Activated T-cell treated with anti-CD3 and anti-CD28 coated beads for 4 hours (primary cell): ENCODE data around the gene KRTAP10-1.
A peak's percentile ranks its signal among the peaks of the same experiment; 100 is the strongest.
"Not testable (repeated sequence)": the region's sequence is repeated elsewhere in the genome, so short reads cannot be mapped to it uniquely, and the experiment has no call there.

ENCODE experiments used
- DNase-seq: peaks from one replicate; pipeline ENCODE4 v3.0.0-alpha.2; 2020

KRTAP10-1 gene

DNA sequence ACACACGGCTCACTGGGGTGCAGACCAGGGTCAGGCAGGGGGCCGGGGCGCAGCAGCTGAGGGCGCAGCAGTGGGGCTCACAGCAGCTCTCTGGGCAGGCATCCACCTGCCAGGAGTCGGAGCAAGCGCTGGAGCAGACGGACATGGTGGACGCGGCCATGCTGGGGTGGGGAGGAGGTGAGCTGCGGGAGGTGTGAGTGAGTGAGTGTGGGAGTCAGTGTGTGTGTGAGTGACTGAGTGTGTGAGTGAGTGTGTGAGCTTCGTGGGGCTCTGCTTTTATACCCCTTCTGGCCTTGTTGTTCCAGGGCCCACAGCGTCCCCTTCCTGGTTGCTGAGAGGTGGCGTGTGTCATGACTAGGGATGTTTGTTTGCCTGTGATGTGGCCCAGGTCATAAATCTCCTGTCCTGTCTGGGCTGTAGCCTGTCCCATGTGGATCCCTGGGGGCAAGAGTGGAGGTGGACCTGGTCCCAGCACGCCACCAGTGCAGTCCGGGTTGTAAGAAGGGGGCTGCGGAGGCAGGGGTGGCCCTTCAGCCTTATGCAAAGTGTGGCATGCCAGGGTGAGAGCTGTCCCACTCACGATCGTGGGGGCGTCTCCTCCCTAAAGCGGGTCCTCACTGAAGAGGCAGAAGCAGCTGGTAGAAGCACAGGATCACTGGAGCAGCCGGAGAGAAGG, at the start of gene KRTAP10-1:
KRTAP10-1 (minus strand) TSS at position 205 of the 676 bp plus-strand sequence; CDS start at position 160, 45 bp downstream.
- DNase-seq: no peak

GRCh38 chr21:44589094-44589493, 49.1 kb upstream of the KRTAP10-1 start:
- no peak for DNase-seq

DNA sequence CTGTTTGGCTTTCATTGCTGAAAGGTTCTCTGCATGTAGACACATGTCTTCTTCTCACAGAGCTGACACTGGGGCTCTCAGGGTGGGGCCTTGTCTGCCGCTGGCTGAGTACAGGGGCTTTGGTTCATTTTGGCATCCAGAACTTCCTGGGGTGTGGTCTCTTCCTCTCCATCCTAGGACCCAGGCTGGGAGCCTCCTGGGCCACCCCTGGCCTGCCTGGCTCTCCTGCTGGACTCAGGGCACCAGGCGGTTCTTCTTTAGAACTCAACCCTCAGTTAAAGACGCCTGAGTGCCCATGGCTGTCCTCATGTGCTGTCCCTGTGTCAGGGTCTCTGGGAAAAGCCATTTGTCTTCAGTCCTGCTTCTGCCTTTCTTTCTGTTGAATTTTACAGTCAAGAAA, 45.9 kb upstream of the KRTAP10-1 start:
- DNase-seq: no peak

DNA sequence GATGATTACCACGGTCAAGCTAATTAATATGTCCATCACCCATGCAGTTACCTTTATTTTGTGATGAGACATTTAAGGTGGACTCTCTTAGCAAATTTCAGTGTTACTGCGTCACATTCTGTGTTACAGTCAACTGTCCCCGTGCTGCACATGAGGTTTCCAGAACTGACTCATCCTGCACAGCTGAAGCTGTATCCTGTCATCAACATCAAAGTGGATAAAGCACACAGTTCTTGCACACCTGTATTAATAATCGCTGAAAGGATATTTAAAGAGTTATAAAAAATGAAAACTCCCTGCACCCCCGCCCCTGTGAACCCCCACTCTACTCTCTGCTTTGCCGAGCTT, 43.8 kb upstream of the KRTAP10-1 start:
- DNase-seq: peak; percentile 15

DNA sequence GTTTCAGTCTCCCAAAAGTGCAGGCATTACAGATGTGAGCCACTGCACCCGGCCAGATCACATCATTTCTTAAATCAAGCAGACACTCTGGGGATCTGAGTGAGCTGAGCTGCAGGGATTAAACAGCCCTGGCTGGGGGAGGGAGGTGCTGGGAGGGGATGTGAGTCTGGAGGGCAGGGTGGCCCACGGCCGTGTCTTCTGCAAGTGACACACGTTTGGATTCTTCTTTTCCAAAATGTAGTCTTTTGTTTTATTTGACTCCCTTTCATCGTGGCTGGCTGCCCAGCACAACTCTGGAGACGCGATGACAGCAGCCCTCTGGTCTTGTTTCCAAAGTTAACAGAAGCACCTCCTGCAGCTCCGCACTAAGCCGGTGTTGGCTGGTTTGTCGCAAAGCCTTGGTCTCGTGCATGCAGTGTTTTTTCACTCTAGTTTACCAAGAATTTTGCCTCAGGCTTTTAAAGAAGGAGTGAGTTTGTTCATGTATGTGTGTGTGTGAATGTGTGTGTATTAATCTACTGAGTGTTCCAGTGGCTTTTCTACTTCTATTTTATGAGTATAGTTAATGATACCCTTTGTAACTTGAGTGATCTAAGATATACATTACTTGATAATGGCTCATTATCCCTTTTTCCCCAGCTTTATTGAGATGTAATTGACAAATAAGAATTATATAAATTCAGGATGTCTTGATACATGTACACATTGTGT, 43.2 kb upstream of the KRTAP10-1 start:
- no peak for DNase-seq

- DNase-seq: no peak
Measured at GRCh38 chr21:44582055-44582454, 42.1 kb upstream of the KRTAP10-1 start.

DNA sequence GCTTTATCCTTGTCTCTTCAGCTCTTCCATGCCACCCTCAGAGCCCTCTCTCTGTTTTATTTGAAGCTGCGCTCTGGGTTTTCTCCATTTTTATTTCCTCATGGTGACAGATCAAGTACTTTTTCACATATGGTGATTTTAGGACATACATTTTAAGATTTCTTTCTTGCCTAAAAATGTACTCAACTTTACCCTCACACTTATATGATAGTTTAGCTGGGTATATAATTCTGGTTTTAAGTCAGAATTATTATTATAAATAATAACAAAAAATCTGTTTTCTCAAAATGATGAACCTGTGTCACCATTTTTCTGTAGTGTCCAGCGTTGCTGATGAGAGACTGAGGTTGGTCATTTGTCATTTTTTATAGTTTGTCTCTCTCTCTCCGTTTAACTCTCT, 41.2 kb upstream of the KRTAP10-1 start:
- DNase-seq: no peak

DNA sequence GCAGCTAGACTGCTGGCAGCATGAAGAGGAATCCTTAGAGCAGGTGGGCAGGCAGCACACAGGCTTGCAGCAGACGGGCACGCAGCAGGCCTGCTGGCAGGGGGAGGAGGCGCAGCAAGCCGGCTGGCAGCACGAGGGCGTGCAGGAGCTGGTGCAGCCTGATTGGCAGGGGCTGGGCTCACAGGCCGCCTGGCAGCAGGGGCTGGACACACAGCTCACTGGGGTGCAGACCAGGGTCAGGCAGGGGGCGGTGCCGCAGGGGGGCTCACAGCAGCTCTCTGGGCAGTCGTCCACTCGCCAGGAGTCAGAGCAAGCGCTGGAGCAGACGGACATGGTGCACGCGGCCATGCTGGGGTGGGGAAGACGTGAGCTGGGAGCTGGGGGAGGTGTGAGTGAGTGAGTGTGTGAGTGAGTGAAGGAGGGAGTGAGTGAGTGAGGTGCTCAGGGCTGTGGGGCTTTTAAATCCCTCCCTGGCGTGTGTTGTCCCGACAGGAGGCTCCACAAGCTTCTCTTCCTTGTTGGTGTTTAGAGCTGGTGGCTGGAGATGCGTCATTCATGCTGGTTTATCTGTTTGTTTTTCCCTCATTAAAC, 40.3 kb upstream of the KRTAP10-1 start, which contains the start of gene KRTAP10-5:
KRTAP10-5 (minus strand) TSS at position 374 of the 591 bp plus-strand sequence; CDS start at position 348, 26 bp downstream.
- not testable (repeated sequence) for DNase-seq

GRCh38 chr21:44579833-44580144, 39.8 kb upstream of the KRTAP10-1 start:
- no peak for DNase-seq

GRCh38 chr21:44579056-44579832, 39.2 kb upstream of the KRTAP10-1 start:
- DNase-seq: no peak

DNA sequence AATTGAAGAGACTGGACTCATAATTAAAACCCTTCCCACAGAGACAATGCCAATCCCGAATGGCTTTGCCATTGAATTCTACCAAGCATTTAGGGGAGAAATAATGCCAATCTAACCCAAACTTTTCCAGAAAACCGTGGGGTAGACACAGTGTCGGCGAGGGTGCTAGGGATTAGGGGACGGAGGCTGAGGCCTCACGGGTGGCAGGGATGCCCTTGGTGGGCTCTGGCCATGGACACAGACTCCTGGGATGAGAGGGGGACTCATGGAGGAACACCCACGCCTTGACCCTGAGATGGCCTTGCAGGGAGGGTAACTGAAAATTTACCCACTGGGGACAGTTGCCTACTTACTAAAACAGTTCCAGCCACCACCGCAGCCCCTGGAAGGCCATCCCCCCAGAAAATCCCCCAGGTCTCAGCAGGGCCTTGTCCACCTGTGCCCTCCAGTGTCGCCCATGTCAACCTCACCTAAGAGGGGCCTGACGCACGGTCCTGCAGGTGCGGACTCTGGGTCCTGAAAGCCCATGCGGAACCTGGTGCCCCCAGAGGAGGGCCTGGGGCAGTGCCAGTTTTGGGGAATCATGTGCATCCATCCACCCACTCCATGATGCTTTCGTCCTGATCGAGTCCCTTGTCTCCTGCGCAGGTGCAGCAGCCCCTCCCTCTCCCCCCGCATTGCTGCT, 38.5 kb upstream of the KRTAP10-1 start:
- DNase-seq: no peak

DNA sequence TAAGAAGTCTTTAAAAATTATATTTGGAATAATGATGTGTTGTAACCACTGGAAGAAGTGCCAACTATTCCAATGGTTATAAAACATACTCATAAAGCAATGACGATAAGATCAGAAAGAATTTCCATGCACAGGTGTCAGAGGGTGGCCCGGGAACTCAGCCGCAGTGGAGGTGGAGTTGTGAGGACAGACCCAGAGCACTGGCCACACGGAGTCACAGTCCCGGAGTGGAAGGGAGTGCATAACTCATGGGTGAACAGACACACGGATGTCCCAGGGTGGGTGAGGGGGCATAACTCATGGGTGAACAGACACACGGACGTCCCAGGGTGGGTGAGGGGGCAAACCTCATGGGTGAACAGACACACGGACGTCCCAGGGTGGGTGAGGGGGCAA, 36.0 kb upstream of the KRTAP10-1 start:
- DNase-seq: no peak

GRCh38 chr21:44575307-44576024, 35.5 kb upstream of the KRTAP10-1 start:
- DNase-seq: no peak

GRCh38 chr21:44574457-44575306, 34.7 kb upstream of the KRTAP10-1 start:
- no peak for DNase-seq

- not testable (repeated sequence) for DNase-seq
Measured at GRCh38 chr21:44573630-44574456, 33.8 kb upstream of the KRTAP10-1 start, which contains the start of gene KRTAP10-4. TSS of gene KRTAP10-4 (plus strand) at chr21:44573729. CDS start at chr21:44573759, 30 bp downstream.

DNA sequence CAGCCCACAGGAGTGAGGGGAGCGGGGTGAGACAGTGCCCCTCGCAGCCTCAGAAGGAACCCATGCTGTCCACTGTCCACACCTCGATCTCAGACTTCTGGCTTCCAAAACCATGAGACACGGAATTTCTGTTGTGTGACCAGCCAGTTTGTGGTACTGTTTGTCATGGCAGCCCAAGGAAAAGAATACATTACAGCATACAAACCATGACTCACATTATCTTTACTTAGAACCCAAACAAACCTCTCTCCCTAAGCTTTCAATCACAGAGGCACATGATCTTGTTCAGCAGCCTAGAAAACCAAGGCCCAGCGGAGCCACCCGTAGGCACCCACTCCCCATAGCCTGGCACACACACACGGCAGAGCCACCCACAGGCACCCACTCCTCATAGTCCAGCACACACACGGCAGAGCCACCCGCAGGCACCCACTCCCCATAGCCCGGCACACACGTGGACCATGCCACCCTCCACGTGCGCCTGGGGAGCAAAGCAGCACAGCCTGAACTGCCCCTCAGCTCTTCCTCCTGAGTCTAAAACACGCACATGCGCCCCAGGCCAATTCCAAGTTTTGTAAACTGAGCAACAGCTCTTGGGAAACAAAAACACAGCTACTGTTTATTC, 33.1 kb upstream of the KRTAP10-1 start:
- no peak for DNase-seq

GRCh38 chr21:44571844-44572782, 32.1 kb upstream of the KRTAP10-1 start:
- DNase-seq: no peak

DNA sequence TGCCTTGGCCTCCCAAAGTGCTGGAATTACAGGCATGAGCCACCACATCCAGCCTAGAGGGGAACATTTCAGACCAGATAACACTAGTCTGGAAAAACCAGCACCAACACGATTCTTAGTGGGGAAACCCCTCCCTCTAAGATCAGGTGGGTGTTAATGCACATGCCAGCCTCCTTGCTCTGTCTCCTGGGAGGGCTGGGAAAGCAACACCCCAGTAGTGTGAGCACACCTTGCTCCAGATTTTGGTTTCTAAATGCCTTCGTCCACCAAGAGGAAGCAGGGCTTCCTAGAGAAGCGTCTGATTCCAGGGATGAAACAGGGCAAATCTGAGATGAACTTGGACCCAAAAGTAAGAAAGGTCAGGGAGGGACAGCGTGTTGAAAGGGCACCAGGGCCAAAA, 31.3 kb upstream of the KRTAP10-1 start:
- no peak for DNase-seq
